GM19193 (cell line): ENCODE measurements around the gene ST8SIA4.

ENCODE experiments used
- POLR2A ChIP-seq: IDR thresholded peaks from 4 replicates; pipeline ENCODE4 v1.6.1; 2011; ENCODE audit not compliant: insufficient read depth, insufficient read length; ENCODE audit errors: extremely low read depth

Gene ST8SIA4

GRCh38 chr5:100777680-100778300 lies 125.3 kb downstream of the ST8SIA4 start:
- TF ChIP-seq POLR2A, result no peak

GRCh38 chr5:100775533-100775855 lies 127.6 kb downstream of the ST8SIA4 start:
- TF ChIP-seq POLR2A, result no peak

GRCh38 chr5:100772548-100772947 lies 130.5 kb downstream of the ST8SIA4 start:
- no peak for TF ChIP-seq POLR2A

- no peak for TF ChIP-seq POLR2A
Observed at GRCh38 chr5:100772006-100772405, 131.1 kb downstream of the ST8SIA4 start.

- TF ChIP-seq POLR2A, result no peak
Observed at GRCh38 chr5:100771181-100771580, 131.9 kb downstream of the ST8SIA4 start.

GRCh38 chr5:100768221-100768620 lies 134.9 kb downstream of the ST8SIA4 start:
- no peak for TF ChIP-seq POLR2A

GRCh38 chr5:100762995-100763394 lies 140.1 kb downstream of the ST8SIA4 start:
- TF ChIP-seq POLR2A, result no peak

GRCh38 chr5:100762108-100762507 lies 141.0 kb downstream of the ST8SIA4 start:
- TF ChIP-seq POLR2A, result no peak

- no peak for TF ChIP-seq POLR2A
Observed at GRCh38 chr5:100761192-100761591, 141.9 kb downstream of the ST8SIA4 start.

- TF ChIP-seq POLR2A, result no peak
Observed at GRCh38 chr5:100760688-100761087, 142.4 kb downstream of the ST8SIA4 start.

- no peak for TF ChIP-seq POLR2A
Observed at GRCh38 chr5:100758780-100759179, 144.3 kb downstream of the ST8SIA4 start.

GRCh38 chr5:100758306-100758705 lies 144.8 kb downstream of the ST8SIA4 start:
- TF ChIP-seq POLR2A, result no peak

- no peak for TF ChIP-seq POLR2A
Observed at GRCh38 chr5:100757618-100758017, 145.5 kb downstream of the ST8SIA4 start.
